GM18526 (cell line): Measurements from ENCODE around the gene NDUFB5.

Experiments
- POLR2A ChIP-seq: IDR thresholded peaks from 3 replicates; pipeline ENCODE4 v1.6.1; 2011; ENCODE audit not compliant: insufficient read length; ENCODE audit errors: extremely low read depth

The NDUFB5 gene

DNA sequence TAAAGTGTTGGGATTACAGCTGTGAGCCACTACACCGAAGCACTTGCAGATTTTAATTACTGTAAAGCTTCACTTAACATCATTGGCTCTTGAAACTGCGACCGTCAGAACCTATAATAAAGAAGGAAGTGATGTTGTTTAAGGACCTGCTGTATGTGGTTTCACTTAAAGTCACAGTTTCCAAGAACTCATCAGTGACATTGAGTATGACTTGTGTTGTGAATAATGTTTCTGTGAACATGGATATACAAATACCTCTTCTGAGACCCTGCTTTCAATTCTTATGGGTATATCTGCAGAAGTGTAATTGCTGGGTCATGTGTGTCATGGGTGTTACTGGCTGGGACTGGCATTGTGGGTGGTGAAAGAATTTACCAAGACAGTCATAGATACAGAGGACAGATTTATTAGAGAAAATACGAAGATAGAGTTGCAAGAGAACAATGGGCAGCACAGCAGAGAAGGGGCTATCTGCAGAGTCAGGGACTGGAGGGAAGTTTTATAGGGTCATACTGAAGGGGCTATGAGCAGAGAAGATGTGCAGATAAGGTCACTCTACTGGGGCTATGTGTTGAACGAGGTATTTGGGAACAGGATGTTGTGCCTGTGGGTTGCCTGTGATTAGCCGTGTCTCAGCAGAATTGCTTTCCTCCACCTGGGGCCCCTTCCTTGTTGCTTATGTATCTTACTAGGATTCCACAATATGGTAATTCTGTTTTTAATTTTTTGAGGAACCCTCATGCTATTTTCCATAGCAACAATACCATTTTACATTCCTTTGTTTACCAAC lies 4.5 kb downstream of the NDUFB5 start:
- no peak for TF ChIP-seq POLR2A

DNA sequence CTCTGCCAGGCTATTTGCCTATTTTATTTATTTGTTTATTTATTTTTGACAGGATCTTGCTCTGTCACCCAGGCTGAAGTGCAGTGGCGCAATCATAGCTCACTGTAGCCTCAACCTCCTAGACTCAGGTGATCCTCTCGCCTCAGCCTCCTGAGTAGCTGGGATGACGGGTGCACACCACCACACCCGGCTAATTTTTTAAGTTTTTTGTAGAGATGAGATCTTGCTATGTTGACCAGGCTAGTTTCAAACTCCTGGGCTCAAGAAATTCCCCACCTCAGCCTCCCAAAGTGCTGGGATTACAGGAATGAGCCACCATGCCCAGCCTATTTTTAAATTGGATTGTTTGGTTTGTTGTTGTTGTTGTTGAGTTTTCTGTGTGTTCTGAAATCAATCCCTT lies 5.5 kb downstream of the NDUFB5 start:
- no peak for TF ChIP-seq POLR2A

DNA sequence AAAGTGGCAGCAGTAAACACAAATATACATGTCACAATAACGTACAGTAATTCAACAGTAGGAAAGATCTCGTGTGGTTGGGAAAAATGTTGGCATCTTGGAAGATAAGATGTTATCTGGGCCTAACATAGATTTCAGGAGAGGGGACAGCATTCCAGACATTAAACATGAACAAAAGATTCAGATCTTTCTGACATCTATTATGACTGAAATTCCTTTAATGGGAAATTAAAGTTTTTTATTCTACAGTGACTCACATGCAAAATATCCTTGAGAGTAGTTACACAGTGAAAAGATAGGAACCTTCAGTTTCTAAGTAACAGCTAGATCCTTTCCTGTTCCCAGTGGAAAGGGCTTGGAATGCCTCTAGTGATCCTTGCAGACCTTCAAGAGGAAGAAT lies 9.2 kb downstream of the NDUFB5 start:
- no peak for TF ChIP-seq POLR2A

DNA sequence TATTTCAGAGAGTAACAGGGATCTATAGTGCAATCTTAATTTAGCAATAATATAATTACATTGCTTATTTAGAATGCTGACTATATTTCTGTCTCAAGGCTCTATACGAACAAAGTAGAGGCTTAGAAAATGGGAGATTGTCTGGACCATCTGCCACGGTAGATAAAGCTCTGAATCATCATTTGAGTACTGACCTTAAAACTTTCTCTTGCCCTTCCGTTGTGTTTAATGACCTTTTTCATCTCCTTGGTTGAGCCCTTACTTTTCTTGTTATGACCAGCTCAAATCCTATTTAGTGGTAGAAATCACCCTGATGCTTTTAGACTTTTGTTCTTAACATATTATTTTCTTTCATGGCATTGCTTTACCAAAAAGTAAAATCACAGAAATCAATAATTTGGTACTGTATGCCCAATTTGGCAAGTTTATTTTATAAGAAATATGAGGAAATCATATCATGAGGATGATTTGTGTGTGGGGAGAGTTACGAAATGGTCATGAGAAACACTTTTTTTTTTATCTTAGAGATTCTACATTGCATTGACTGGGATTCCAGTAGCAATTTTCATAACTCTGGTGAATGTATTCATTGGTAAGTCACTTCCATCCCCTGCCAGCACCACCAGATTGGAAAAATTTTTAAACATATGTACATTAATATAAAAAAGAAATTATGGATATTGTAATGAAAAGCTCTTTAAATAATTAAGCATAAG lies 11.0 kb downstream of the NDUFB5 start:
- TF ChIP-seq POLR2A, result no peak

DNA sequence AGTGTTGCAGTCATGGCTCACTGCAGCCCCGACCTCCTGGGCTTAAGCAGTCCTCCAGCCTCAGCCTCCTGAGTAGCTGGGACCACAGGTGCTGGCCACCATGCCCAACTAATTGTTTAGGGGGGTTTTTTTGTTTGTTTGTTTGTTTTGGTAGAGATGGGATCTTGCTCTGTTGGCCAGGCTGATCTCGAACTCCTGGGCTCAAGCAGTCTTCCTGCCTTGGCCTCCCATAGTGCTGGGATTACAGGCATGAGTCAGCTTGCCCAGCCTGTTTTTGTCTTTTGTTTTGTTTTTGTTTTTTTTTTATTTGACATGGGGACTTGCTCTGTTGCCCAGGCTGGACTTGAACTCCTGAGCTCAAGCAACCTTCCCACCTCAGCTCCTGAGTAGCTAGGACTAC lies 17.4 kb downstream of the NDUFB5 start:
- no peak for TF ChIP-seq POLR2A

DNA sequence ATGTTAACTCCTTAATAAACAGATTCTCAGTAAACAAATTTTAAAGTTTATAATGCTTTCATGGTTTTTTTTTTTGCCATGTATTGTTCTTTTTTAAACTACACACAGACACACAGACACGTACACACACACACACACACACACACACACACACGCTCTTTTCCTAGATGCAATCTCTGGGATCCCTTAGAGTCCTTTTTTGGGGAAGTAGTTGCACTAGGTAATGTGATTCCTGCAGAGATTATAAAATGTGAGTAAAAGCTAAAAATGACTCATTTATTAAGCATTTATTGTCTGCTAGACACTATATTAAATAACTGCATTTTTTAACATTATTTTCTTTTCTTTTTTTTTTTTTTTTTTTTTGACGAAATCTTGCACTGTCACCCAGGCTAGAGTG lies 19.9 kb downstream of the NDUFB5 start:
- no peak for TF ChIP-seq POLR2A

DNA sequence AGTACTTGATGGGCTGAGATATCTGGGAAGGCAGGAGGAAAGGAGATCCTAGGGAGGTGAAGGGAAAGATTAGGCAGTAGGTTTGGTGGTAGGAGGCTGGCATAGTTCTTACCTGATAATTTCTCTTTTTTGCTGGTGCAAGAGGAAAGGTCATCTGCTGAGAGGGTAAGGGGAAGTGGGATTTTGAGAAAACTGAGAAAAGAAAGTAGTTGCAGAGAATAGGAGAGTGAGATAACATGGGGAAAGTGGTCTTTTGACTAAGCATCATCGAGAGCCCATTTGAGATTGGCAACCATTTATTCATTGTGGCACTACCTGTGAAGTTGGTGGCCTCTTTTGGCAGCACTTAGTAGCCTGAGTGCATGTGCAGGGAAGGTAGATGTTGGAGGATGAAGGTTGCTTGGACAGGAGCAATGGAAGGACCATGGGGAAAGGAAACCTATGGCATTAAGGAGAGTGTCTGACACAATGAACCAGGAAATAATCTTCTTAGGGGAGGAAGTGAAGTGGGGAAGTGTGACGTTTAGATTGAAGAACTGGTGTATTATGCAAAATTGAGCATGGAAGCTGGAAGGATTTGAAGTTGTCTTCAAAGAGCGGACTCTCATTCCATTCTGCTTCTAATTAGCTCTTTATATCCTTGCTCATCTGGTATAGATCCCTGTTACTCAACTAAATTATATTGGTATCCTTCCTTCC lies 26.3 kb downstream of the NDUFB5 start:
- no peak for TF ChIP-seq POLR2A

DNA sequence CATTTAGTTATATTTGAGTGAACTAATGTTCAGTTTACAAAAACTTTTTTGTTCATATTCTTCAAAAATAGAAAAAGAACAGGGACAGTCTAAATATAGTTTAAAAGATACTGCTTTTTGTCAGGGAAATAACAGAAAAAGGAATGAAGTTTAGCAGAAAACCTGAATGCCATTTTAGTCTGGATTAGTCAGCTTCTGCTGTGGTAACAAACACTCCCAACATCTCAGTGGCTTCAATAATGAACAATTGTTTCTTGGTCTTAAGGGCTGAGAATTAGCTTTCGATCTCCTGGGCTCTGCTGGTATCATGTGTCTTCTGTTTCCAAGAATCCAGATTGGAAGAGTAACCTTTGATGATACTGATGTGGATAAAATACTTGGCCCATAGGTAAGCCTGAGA lies 35.9 kb downstream of the NDUFB5 start:
- TF ChIP-seq POLR2A, result no peak

DNA sequence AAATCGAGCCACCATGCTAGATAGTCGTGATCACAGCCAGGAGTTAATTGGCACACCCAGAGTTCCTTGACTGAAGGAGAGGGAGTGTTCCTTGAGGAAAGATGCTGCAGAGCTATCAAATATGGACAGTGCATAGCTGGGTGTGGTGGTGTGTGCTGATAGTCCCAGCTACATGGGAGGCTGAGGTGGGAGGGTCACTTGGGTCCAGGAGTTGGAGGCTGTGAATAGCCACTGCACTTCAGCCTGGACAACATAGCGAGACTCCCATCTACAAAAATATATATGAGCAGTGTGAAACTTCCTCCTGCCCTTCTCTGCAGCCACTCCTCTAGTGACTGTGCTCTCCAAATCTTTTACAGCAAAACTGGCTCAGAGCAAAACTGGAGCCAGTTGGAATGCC lies 38.3 kb downstream of the NDUFB5 start:
- no peak for TF ChIP-seq POLR2A

DNA sequence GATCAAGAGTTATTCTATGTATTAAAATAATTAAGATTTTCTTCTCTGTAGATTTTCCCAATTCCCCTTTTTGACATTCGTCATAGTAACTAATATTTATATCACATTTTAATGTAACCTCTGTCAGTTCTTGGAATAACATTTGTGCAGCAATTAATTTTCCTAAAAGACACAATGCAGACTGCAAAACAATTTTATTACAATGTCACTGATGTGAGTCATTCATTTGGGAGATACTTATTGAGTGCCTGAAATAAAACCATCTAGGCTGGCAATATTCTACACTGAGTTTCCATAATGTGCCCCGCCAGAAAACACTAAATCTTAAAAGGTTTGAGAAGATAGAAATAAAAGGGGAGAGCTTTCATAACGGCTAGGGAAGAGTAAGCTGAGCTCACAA lies 41.6 kb downstream of the NDUFB5 start:
- no peak for TF ChIP-seq POLR2A

DNA sequence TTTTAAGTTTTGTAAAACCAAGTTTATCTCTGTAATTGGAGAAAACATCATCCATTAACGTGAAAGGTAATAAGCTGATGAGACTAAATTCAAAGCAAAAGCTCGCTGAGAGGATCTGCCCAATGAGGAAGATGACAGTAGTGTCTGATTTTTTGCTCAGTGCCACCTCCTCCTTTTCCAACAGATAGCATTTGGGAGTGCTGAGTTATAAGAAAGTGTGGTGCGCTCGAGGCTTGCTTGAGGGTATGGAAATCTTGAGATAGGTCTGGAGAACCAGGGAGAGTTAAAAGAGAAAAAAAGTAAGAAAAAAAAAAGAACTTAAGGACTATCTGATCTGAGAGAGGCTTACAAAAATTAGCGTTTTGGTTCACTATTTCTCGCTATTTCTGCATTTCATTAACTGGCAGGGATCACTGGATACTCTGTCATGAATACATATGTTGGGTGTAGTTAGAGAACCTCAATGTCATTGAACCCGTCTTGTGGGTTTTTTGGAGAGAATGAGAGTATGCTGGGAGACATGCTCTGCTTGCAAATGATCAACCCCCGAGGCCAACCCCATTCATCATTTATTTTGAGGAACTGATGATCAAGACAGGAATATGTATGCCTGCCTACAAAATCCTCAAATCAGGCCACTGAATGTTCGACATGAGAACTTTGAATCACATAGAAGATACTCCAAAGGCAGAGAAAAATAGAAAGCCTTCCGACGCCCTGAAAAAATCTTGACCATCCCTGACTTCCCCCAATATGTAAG lies 47.3 kb downstream of the NDUFB5 start:
- no peak for TF ChIP-seq POLR2A

DNA sequence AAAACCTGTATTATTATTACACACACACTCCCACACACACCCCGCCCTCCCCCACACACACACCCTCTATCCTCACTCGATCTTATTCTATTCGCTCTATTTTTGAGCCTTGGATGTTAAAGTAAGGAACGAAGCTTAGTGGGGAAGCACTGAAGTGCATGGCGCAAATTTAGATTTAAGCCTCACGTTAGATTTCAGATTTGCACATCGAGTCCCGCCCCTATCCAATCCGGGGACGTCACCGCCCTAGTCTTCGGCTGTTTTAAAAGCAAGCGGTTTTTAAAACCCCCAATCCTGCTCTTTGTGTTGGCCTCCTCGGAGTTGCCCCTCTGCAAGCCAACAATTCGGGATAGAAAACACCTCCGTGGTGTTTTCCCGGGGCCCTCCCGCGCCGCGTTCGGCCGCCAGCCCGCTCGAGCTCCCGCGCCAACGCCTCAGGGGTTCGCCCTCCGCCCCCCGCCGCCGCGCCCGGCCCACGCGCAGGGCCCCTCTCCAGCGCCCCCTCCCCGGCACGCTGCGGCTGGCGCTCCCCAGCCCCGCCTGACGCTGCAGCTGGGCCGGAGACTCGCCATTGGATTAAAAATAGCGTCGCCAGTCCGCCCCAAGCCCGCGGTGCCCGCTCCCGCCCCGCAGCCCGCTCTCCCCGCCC lies 48.0 kb downstream of the NDUFB5 start, which contains the start of gene USP13:
Gene USP13, plus strand, starts transcription at position 594 of the 649 bp plus-strand sequence. CDS start 186 bp downstream, outside the sequence.
- TF ChIP-seq POLR2A, result no peak

DNA sequence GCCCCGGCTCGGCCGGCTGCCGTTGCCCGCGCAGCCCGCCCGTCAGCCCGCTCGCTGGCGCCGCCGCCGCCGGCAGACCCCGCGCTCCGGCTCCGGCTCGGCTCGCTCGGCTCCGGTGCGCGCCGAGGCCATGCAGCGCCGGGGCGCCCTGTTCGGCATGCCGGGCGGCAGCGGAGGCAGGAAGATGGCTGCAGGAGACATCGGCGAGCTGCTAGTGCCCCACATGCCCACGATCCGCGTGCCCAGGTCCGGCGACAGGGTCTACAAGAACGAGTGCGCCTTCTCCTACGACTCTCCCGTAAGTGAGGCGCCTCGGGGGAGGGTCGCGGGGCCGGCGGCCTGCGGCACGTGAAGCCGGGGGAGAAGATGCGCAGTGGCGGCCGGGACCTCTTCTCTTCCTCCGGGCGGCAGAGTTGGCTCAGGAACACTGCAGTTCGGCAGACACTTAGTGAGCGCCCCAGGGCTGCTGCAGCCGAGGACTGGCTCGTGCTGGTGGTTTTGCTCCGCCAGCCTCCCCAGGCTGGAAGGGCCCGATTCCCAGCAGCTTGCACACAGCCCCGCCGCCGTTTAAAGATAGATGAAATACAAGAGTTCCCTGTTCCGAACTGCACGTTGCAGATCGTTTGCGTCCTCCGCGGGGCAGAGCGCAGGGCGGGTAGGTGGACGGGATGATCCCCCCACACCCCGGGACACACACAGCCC lies 48.7 kb downstream of the NDUFB5 start:
- TF ChIP-seq POLR2A, result peak; percentile 16

DNA sequence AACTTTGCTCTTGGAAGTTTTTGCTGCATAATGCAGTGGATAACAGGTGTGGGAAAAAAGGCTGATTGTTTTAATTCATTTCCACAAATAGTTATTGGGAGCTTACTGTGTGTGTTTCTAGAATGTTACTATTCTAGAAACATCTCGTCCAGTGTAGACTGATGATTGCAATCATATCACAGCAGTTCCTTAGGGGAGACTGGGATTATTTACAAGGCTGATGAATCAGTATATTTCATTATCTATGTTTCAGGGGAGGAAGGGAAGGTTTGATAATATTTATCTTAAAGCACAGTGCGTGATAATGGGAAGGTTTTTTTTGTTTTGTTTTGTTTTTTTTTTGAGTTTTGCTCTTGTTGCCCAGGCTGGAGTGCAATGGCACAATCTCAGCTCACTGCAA lies 50.6 kb downstream of the NDUFB5 start:
- TF ChIP-seq POLR2A, result no peak
